NCI-H1436 treated with DMSO at 0.1 percent for 48 hours (cell line): ENCODE data around the gene OAF.

Source experiments
- DNase-seq: peaks from one replicate; lab custom pipeline; 2025; lab: John Stamatoyannopoulos, UW

The OAF gene

DNA sequence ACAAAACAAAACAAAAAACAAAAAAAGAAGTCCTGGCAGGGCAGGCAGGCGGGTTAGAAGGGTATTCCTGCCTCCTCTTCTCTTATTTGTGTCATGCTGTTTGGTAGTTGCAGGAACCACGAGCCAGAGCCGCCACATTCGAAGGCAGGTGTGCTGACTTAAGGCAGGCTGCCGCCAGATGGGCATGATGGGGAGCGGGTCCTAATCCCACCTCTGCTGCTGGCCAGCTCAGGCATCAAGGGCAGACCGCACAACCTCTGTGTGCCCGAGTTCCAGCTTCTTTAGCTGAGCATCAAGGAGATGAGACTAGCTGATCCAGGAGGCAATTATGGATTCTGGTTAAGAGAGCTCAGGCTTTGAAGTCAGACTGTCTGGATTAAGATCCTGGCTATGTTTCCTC, 12.1 kb downstream of the OAF start:
- no peak for DNase-seq

DNA sequence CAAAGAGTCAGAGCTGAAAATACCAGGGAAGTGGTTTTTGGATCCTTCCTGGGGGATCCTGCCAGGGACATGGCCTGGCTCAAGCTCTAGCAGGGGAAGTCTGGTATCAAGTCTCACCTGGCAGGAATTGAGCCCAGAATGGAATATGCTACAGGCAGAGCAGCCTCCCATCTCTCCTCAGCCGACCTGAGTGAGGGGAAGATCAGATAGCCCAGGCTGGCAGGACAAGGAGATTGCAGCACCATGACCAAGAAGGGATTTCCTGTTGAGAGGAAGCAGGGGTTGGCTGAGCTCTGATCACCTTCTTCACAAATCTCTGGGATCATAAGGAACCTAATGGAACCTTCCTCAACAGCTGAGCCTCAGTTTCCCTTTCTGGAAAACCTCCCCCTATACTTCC, 13.0 kb downstream of the OAF start:
- no peak for DNase-seq

DNA sequence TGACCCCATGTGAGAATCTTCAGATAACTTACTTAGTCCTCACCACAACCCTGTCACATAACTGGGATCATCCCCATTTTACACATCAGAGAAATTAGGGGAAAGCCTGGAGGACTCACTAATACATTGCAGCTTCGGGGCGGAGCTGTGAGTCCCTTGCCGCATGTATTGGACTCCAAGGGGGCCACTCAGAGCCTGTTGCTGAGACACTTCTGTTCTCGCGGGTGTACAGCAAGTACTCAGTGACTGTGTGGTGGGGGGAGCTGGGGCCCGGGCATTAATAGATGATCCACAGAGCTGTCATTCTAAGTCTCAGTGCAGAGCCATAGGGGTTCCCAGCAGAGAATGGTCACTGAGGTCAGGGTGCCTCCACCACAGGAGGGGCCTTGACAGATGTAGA, 13.5 kb downstream of the OAF start:
- DNase-seq, result no peak

DNA sequence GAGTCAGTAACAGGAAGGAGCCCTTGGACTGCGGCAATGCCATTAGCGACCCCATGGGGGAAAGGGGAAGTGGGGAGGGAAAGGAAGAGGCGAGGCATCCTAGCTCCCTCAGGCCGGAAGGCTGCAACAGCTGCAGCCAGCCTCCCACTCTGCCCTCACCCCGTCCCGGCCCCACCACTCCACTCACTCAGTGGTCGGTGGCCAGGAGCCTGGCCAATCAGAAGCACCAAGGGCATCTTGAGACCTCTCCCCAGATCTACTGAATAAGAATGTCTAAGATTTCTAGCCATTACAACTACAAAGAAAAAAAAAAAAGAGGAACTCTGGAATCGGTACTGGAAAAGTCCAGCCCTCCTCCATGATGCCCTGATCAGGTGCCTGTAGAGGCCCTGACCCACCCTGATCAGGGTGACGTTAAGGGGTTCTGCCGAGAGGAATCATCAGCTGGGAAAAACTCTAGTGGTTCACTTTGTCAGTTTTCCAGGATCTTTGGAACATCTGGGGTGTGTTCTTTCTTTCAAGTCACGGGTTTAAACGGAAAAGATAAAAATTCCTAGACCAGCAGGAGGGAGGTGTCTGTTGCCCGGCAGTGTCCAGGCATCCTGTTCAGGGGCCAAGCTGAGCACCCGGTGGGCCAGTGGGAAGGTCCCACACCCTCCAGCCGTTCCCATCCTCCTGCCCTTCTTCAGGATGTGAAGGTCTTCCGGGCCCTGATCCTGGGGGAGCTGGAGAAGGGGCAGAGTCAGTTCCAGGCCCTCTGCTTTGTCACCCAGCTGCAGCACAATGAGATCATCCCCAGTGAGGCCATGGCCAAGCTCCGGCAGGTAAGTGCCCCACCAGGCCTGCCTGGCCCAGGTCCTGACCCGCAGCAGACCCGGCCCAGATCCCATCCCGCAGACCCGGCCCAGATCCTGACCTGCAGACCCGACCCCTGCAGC, 14.4 kb downstream of the OAF start:
- no peak for DNase-seq

DNA sequence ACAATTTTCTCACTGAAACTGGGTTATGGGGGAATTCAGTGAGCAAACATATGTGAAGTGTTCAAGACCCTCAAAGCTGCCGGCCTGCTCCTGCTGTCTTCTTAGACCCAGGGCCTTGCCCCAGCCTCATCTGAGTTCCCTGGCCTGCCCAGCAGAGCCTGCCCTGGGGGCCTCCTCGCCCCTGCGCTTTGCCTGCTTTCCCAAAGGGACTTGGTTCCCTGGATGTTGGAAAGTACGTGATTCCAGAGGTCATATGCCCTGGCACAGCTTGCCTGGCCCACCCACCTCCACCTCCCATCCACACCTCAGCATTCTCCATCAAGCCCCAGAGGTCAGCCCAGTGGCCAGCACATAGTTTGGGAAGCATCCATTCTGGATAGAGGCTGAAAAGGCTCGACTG, 15.4 kb downstream of the OAF start:
- no peak for DNase-seq

- no peak for DNase-seq
Observed at GRCh38 chr11:120226714-120227113, 15.9 kb downstream of the OAF start.

- no peak for DNase-seq
Observed at GRCh38 chr11:120227228-120227852, 16.5 kb downstream of the OAF start.

- no peak for DNase-seq
Observed at GRCh38 chr11:120228794-120229384, 18.1 kb downstream of the OAF start.

DNA sequence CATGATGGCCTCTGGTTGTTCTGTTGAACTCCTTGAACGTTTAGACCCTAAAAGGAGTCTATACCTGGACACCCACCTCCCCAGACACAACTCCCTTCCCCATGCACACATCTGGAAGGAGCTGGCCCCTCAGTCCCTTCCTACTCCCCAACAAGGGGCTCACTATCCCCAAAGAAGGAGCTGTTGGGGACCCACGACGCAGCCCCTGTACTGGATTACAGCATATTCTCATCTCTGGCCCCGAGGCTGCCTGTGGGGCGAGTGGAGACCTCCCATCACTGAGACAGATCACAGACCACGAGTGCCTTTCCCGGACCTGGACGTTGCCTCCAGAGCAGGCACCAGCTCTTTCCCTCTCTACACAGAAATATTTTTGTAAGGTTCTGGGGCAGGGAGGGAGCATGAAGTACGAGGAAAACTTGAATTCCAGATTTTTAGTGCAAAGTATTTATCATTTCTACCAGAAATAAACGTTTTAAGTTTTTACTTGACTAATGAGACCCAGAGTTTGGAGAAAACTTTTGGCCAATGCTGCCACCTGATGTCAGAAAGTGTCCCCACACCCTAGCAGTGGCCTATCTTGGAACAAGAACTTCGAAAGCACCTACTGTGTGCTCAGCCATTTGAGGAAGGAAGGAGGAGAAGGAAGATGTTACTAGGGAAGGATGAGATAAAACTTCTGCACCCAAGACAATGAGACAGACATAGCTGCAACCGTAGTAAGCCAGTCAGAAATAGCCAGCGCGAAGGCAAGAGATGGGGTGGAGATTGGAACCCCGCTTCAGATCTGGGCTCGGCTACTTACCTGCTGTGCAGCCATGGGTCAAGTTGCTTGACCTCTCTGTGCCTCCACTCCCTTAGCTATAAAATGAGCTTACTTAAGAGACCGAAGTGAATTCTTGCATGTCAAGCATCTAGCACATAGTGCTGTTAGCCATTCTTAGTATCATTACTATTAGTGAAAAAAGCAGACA, 18.9 kb downstream of the OAF start:
- no peak for DNase-seq

DNA sequence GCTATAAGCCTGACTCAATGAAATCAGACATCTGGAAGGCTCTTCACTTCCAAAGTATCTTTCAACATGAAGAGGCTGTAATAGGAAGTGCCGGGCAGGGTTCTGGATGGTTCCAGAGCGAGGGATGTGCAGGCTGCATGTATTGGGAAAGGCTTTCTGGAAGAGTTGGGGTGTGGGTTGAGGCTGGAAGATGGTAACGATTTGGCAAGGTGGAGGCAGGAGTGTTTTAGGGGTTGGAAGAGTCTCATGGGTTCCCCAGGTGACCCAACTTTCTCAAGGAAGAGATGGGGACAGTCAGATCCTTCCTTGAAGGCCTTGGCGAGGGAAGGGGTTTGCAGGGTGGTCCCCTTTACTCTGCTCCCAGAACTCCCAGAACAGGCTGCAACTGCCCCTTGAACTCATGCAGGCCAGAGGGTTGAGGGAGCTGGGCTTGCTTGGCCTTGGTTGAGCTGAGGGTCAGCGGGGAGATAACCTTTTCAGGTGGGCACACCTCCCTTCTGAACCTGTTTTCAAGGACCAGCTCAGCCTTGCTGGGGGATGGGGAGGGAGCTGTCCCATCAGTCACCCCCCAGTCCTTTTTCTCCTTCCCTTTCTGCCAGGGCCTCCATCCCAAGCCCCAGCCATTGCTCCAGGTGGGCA, 19.7 kb downstream of the OAF start:
- no peak for DNase-seq

DNA sequence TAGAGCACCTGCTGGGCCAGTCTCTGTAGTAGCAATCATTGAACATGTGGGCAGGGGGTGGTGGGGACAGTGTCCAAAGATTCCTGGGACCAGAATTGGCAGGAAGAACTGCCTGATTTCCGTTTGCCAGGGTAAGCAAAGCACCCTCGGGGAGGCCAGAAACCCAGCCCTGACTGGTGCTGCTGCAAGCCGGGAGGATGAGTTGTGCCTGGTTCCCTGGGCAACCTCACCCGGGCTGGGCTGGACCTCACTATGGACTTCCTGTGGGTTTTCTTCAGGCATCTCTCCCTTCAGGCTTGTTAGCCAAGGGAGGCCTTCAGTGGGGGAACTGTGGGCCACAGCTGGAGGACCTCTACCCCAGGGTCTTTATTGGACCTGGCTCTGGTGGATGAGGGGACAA, 21.1 kb downstream of the OAF start:
- DNase-seq, result no peak

DNA sequence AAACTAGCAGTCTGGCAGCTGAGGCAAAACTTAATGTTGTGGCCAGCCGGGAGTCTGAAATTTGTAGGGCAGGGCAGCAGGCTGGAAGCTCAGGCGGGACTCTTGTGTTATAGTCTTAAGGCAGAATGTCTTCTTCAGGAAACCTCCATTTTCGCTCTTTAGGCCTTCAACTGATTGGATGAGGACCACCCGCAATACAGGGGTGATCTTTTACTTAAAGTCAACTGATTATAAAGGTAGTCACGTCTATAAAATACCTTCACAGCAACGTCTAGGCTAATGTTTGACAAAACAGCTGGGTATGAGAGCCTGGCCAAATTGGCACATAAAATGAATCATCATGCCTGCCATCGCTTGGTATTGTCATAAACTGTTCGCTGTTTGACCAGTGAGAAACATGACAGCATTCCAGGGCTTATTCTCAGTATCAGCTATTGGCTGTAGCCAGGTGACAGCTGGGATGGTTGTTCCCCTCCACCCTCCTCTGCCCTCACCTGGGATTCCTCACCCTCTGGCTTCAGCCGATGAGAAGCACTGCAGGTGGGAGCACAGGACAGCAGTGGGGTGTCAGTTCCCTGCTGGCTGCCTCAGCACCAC, 22.5 kb downstream of the OAF start:
- DNase-seq, result no peak

GRCh38 chr11:120235024-120235628, 24.3 kb downstream of the OAF start:
- no peak for DNase-seq

DNA sequence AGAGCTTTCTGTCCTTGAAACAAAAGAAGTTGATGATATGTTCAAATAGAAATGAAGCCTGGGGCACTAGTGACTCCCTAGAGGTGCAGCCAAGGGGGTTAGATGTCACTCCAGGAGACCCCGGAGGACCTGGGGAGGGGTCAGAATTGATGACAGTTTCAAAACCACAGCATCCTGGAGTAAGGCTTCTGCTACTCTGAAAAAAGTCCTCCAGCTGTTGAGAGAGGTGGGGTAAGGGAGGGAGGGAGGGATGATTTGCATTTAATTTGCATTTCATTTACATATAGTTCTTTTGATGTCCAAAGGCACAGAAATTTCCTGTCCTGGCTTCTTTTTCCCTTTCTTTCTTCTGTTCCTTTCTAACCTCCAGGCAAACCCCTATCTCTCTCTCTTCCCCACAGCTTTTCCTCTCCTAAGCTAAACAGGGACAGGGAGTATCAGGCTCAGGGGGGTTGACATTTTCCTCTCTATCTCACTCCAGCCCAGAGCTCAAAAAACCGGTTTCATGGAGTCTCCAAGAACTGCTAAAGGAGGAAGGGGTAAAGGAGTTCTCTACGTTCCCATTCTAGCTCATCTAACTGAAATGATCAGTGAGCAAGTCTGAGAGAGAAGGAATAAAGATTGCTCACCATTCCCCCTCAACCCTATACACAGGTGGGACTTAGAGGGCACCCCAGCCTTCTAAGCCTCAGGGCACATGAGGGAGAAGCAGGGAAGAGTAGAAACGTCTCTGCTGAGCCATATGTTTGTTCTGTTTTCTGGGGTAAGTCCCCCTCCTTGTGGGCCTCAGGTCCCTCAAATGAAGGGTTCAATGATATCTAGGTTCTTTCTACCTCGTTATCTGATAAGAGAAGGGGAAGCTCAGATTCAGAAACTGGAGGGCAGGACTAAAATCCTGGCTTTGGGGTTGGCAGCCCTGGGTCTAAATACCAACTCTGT, 25.6 kb downstream of the OAF start:
- no peak for DNase-seq

- no peak for DNase-seq
Observed at GRCh38 chr11:120238968-120239620, 28.3 kb downstream of the OAF start.

- DNase-seq, result no peak
Observed at GRCh38 chr11:120239713-120240640, 29.1 kb downstream of the OAF start, which contains the start of gene POU2F3. Gene POU2F3 (plus strand): TSS chr11:120240140. CDS start chr11:120240344, 204 bp downstream.

DNA sequence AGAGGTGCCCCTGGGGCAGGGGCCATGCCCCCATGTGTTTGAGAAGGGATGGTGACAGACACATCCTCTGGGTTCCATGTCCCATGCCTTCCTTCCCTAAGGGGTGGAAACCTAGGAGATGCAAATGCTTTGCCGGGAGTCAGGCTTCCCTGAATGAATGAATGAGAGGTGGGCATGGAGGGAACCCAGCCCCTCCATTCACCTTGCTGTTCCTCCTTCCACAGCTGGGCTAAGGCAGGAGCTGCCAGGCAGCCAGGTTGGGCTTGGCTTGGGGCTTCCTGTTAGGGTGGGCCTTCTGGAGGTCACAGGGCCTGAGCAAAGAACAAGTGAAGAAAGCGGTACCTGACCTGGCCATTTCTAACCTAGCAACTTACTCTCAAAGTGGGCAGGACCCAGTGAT, 30.0 kb downstream of the OAF start:
- DNase-seq, result no peak

DNA sequence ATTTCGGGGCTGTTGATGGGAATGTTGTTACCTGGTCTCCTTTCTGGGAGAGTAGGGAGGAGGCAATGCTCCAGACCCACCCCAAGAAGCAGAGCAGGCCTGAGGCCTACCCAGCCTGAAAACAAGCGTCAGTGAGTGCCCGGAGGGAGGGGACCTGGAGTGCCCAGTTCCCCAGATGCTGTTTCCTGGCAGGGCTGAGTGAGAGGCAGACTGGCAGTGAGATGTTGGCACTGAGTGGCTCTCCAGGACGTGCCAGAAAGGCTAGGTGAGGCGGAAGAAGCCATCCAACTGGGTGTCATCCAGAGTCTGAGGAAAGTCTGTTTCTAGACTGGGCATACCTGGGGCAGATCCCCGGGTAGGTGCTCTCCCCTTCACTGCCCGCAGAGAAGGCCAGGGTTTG, 30.4 kb downstream of the OAF start:
- DNase-seq, result no peak
